ENCODE data around the gene SOCS6. TPM values are rescaled to one million over a fixed set of nuclear protein-coding genes. Genes with fewer than 3 reads are reported as not detected.
"Not testable (repeated sequence)": the region's sequence is repeated elsewhere in the genome, so short reads cannot be mapped to it uniquely, and the experiment has no call there.

The SOCS6 gene, protein sequence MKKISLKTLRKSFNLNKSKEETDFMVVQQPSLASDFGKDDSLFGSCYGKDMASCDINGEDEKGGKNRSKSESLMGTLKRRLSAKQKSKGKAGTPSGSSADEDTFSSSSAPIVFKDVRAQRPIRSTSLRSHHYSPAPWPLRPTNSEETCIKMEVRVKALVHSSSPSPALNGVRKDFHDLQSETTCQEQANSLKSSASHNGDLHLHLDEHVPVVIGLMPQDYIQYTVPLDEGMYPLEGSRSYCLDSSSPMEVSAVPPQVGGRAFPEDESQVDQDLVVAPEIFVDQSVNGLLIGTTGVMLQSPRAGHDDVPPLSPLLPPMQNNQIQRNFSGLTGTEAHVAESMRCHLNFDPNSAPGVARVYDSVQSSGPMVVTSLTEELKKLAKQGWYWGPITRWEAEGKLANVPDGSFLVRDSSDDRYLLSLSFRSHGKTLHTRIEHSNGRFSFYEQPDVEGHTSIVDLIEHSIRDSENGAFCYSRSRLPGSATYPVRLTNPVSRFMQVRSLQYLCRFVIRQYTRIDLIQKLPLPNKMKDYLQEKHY
- 10 to 100 TPM; 29.7 to 32.8 (median 30.2) TPM for polyA plus RNA-seq (ENCODE audit: insufficient read length in 3 of 3)
- long read RNA-seq, donor 1, full-length matches to known transcripts: 4 of 4 reads
- long read RNA-seq, donor 1, partial matches to known transcripts: 0 of 4 reads
- long read RNA-seq, donor 1, other reads (novel, unspliced or antisense): 0 of 4 reads
- long read RNA-seq, donor 2, full-length matches to known transcripts: 6 of 6 reads
- long read RNA-seq, donor 2, partial matches to known transcripts: 0 of 6 reads
- long read RNA-seq, donor 2, other reads (novel, unspliced or antisense): 0 of 6 reads
- long read RNA-seq, donor 3, full-length matches to known transcripts: 5 of 5 reads
- long read RNA-seq, donor 3, partial matches to known transcripts: 0 of 5 reads
- long read RNA-seq, donor 3, other reads (novel, unspliced or antisense): 0 of 5 reads
- long read RNA-seq, donor 4, full-length matches to known transcripts: 5 of 5 reads
- long read RNA-seq, donor 4, partial matches to known transcripts: 0 of 5 reads
- long read RNA-seq, donor 4, other reads (novel, unspliced or antisense): 0 of 5 reads
- long read RNA-seq, donor 5: 0 reads
- long read RNA-seq, donor 6, full-length matches to known transcripts: 9 of 9 reads
- long read RNA-seq, donor 6, partial matches to known transcripts: 0 of 9 reads
- long read RNA-seq, donor 6, other reads (novel, unspliced or antisense): 0 of 9 reads
- long read RNA-seq, donor 7, full-length matches to known transcripts: 6 of 16 reads
- long read RNA-seq, donor 7, partial matches to known transcripts: 10 of 16 reads
- long read RNA-seq, donor 7, other reads (novel, unspliced or antisense): 0 of 16 reads
- long read RNA-seq, donor 8: 0 reads
- long read RNA-seq, donor 9, full-length matches to known transcripts: 7 of 7 reads
- long read RNA-seq, donor 9, partial matches to known transcripts: 0 of 7 reads
- long read RNA-seq, donor 9, other reads (novel, unspliced or antisense): 0 of 7 reads
- long read RNA-seq, donor 10, full-length matches to known transcripts: 3 of 13 reads
- long read RNA-seq, donor 10, partial matches to known transcripts: 10 of 13 reads
- long read RNA-seq, donor 10, other reads (novel, unspliced or antisense): 0 of 13 reads
- long read RNA-seq, donor 11, full-length matches to known transcripts: 6 of 13 reads
- long read RNA-seq, donor 11, partial matches to known transcripts: 7 of 13 reads
- long read RNA-seq, donor 11, other reads (novel, unspliced or antisense): 0 of 13 reads
- long read RNA-seq, donor 12, full-length matches to known transcripts: 3 of 3 reads
- long read RNA-seq, donor 12, partial matches to known transcripts: 0 of 3 reads
- long read RNA-seq, donor 12, other reads (novel, unspliced or antisense): 0 of 3 reads
- long read RNA-seq, donor 13: 0 reads
- long read RNA-seq, donor 14, full-length matches to known transcripts: 5 of 10 reads
- long read RNA-seq, donor 14, partial matches to known transcripts: 5 of 10 reads
- long read RNA-seq, donor 14, other reads (novel, unspliced or antisense): 0 of 10 reads
- long read RNA-seq, donor 15, full-length matches to known transcripts: 2 of 2 reads
- long read RNA-seq, donor 15, partial matches to known transcripts: 0 of 2 reads
- long read RNA-seq, donor 15, other reads (novel, unspliced or antisense): 0 of 2 reads
- long read RNA-seq, donor 16, full-length matches to known transcripts: 14 of 14 reads
- long read RNA-seq, donor 16, partial matches to known transcripts: 0 of 14 reads
- long read RNA-seq, donor 16, other reads (novel, unspliced or antisense): 0 of 14 reads

DNA sequence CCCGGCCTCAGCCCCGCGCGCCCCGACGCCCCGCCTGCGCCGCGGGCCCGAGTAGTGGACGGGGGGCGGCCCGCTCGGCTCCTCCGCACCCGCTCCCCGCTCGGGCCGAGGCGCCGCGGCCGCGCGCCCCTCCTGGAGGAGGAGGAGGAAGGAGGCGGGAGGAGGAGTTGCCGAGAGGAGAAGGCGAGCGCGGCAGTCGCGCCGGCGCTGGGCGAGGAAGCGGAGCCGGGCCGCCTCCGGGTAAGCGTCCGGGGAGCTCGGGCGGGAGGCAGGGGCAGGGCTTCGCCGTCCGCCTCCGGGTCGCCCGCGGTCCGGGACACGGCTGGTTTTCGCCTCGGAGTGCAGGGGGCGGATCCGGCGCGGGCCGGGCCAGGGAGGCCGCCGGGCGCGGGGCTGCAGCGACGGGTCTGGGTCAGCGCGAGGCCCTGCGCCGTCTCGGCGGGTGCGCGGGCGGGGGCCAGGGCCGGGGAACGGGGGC, at the start of gene SOCS6:
TSS of gene SOCS6 (plus strand) at position 195 of the 478 bp plus-strand sequence. CDS start 35,624 bp downstream, outside the sequence.
- DNase-seq (ENCODE audit: extremely low read depth in 1 of 11, low read depth in 9 of 11, low spot score in 4 of 11): peak in 10 of 11 donors; percentile 30 to 65 (median 53)

DNA sequence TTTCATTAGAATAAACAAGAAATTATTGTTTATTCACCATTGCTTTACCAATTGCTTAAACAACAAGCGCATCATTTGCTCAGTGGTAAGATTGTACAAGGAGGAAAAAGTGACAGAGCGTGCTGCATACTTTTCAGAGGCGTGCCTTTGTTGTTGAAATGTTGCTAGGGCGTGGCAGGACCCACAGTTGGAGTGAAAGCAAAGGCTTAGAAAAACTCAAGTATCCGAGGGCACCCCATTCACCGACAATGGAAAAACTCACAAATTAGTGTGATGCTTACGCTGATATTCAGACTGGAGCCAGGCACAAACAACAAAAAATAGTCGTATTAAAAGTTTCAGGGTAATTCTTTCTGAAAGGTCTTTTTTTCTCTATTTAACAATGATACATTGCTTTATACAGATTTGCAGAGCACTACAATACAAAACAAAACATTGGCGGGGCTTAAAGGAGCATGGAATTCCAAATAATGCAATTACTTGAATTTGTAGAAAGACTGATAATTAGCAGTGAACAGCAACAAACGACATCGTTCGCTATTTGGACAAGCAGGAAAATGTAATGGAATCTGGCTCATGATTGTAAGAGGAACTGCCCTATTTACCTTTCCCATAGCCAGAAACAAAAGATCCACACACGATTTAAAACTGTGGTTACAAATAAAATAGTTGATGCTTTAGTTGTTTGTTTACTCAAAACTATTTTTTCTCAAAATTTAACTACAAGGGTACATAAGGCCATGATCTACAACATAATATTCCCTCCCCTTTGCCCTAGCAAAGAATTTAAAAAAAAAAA, 45.5 kb upstream of the SOCS6 start:
- no peak for DNase-seq (ENCODE audit: extremely low read depth in 1 of 11, low read depth in 9 of 11, low spot score in 4 of 11)

DNA sequence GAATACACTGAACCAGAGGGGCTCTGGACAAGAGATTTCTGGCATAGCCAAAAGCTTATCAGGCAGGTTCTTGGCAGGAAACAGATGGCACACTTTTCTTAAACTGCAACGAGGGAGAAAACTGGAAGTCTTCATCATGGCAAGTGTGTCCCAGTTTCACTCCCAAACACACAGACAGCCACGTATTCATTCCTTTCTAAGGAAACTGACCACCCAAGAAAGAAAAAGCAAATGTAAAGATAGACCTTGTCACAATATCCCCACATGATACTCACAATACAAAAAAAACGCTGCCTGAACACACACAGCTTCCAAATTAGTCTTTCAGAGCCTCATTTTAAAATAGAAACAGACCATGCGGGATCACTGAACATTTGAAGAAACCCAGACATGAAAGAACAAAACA, 42.8 kb upstream of the SOCS6 start:
- no peak for DNase-seq (ENCODE audit: extremely low read depth in 1 of 11, low read depth in 9 of 11, low spot score in 4 of 11)

DNA sequence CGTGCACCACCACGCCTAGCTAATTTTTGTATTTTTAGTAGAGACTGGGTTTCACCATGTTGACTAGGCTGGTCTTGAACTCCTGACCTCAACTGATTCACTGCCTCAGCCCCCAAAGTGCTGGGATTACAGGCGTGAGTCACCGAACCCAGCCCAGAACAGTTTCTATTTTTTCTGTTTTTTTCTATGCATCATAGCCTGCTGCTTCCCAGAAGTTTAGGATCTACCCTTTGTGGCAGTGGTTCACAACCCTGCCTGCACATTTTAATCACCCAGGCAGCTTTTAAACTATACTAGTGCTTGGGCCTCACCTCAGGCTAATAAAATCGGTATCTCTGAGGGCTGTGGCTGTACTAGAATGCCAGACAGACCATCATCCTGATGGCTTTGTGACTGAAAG, 39.7 kb upstream of the SOCS6 start:
- no peak for DNase-seq (ENCODE audit: extremely low read depth in 1 of 11, low read depth in 9 of 11, low spot score in 4 of 11)

DNA sequence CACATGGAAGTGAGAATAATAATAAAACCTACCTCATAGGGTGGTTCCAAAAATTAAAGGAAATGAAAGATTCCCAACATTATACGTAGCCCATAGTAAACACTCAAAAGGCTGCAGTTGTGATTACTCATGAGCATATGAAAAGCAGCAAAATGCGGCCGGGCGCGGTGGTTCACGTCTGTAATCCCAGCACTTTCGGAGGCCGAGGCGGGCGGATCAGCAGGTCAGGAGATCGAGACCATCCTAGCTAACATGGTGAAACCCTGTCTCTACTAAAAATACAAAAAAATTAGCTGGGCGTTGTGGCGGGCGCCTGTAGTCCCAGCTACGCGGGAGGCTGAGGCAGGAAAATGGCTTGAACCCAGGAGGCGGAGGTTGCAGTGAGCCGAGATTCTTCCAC, 39.0 kb upstream of the SOCS6 start:
- DNase-seq (ENCODE audit: extremely low read depth in 1 of 11, low read depth in 9 of 11, low spot score in 4 of 11): not testable (repeated sequence)

DNA sequence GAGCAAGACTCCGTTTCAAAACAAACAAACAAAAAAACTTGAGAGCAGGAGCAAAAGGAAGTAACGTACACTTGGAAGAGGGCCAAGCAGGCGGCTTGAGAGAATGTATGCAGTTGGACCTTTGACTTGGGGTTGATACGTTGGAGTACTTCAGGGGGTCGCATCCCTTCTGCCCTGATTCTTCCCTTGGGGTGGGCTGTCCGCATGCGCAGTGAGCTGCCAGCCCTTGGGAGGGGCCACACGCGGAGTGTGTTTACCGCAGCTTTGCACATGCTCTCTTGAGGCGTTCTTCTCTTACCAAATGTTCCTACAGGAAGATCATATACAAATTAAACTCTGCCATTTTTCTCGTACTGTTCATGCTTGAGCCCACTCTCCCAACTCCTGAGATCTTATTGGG, 38.1 kb upstream of the SOCS6 start:
- no peak for DNase-seq (ENCODE audit: extremely low read depth in 1 of 11, low read depth in 9 of 11, low spot score in 4 of 11)

DNA sequence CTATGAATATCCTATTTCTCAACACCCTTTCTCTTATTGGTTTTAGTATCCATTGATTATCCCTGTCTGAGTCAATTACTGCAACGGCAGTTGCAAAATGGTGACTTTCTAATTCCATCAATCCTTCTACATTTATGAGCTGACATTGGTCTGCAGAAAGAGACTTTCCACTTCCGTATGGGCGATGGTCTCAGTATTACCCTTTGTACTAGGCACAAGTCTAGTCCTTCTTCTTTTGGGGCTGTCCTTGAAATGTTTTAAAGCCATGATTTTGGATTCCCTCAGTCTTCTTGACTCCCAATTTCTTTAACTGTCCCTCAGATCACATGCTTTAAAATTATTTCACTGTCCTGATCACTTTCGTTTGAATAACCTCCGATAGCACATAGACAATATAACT, 32.7 kb upstream of the SOCS6 start:
- no peak for DNase-seq (ENCODE audit: extremely low read depth in 1 of 11, low read depth in 9 of 11, low spot score in 4 of 11)

DNA sequence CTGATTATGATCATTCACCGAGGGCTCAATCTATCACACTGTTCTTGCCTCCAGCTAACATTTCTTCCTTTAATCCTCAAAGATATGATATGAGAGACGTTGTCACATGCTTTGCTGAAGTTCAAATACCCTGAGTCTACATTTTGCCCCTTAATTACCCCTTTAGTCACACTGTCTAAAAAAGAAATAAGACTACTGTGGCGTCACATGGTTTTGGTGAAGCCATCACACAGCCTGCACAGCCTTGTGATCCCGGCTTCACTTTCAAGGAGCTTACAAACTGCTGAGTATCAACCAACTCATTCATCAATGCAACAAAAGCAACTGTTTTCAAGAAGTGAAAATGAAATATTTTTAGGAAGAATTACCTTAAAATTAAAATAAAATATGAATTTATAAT, 31.9 kb upstream of the SOCS6 start:
- DNase-seq (ENCODE audit: extremely low read depth in 1 of 11, low read depth in 9 of 11, low spot score in 4 of 11): no peak

DNA sequence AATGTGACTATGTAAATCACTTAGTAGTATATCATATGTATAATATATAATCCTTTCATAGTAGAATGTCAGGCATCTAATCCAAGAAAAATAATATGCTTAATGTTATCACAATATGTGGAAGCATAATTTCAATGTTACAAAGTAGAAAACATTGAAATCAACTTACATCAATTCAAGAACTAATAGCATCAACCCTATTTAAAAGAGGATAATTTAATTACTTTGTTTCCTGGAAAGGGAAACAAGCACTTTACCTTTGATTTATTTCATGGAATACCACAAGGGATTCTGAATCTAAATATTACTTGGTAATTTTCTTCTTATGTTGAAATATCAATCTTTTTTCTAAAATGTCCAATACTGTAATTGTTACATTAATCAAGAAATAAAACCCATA, 30.6 kb upstream of the SOCS6 start:
- no peak for DNase-seq (ENCODE audit: extremely low read depth in 1 of 11, low read depth in 9 of 11, low spot score in 4 of 11)

DNA sequence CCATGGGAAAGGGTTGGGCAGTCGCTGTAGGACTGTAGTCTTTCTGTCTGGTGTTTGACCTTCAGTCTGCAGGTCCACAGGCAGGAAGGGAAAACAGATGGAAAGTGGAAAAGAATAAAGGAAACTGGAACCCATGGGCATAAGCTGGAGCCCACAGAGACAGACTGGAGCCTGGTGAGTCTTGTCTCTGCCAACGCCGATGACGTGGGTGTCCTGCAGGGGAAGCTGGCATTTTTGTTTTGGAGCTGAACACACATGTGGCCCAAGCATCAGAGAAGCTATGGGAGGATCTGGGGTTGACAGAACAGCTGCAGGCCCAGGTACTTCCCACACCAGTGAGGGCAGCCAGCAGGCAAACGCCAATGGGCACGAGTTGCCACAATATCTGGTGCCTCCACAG, 28.2 kb upstream of the SOCS6 start:
- no peak for DNase-seq (ENCODE audit: extremely low read depth in 1 of 11, low read depth in 9 of 11, low spot score in 4 of 11)

DNA sequence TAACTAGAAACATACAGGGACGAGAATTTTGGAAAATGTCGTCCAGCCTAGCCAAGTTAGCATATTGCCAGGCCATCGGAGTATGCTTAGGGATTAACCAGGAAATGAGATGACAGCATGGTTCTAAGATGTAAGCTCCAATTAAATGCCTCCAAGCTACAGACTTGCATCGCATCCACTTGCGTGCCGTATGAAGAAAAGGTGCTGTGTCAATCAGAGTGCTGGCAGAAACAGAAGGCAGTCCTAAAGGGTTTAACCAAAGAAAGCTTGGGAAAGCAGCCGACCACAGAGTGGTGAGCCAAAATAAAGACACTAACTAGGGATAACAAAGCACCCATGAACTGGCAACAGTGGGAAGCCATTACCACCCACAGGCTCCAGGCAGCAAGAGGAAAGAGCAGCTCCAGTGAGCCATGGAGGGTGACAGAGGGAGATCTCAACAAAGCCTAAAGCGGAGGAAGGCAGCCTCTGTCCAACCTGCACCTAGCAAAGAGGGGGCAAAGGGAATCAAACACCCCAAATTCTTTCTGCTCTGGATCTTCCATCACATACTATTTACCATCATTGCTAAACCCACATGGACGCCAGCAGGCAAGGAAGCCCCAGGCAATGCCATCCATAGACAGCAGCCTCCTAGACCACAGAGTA, 27.6 kb upstream of the SOCS6 start:
- DNase-seq (ENCODE audit: extremely low read depth in 1 of 11, low read depth in 9 of 11, low spot score in 4 of 11): no peak

DNA sequence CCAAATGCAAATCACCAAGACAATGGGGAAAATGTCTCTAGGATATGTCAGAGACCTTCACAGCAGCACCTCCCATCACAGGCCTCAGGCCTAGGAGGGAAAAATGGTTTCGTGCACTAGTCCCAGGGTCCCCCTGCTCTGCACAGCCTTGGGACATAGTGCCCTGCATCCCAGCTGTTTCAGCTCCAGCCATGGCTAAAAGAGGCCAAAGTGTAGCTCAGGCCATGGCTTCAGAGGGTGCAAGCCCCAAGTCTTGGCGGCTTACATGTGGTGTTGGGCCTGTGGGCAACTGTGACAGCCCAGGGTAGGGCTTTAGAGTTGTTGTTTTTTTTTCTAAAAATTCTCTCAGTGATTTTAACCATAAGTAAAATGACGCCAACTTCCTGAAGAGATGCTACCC, 25.5 kb upstream of the SOCS6 start:
- DNase-seq (ENCODE audit: extremely low read depth in 1 of 11, low read depth in 9 of 11, low spot score in 4 of 11): no peak

DNA sequence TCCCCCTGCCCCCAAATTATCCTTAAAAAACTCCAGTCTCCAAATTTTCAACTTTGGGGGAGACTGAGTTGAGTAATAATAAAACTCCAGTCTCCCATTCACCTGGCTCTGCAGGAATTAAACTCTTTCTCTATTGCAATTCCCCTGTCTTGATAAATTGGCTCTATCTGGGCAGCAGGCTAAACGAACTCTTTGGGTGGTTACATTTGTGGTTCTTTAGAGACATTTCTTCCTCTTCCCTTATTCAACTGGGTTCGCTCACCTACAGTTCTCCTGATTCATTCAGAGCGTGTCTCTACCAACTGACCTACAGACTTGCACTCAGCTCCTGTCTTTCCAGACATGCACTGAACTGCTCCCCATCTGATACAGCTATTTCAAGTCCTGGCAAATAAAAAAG, 17.1 kb upstream of the SOCS6 start:
- DNase-seq (ENCODE audit: extremely low read depth in 1 of 11, low read depth in 9 of 11, low spot score in 4 of 11): no peak

DNA sequence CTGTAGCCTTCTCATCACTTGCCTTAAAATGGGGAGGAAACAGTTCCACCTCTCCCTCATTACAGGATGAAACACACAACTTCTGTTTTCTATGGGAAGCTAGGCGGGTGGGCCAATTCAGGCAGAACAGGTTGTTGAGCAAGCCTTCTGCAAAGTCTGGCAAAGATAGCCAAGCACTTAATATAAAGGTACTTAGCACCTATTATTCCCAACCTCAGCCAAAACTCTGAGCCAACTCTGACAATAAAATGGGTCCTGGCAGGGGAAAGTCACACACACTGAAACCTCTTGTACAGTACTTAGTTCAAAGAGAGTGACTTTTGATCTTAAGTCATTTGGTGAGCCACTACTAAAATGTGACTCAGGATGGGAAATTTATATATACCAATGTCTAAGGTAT, 15.8 kb upstream of the SOCS6 start:
- DNase-seq (ENCODE audit: extremely low read depth in 1 of 11, low read depth in 9 of 11, low spot score in 4 of 11): no peak

DNA sequence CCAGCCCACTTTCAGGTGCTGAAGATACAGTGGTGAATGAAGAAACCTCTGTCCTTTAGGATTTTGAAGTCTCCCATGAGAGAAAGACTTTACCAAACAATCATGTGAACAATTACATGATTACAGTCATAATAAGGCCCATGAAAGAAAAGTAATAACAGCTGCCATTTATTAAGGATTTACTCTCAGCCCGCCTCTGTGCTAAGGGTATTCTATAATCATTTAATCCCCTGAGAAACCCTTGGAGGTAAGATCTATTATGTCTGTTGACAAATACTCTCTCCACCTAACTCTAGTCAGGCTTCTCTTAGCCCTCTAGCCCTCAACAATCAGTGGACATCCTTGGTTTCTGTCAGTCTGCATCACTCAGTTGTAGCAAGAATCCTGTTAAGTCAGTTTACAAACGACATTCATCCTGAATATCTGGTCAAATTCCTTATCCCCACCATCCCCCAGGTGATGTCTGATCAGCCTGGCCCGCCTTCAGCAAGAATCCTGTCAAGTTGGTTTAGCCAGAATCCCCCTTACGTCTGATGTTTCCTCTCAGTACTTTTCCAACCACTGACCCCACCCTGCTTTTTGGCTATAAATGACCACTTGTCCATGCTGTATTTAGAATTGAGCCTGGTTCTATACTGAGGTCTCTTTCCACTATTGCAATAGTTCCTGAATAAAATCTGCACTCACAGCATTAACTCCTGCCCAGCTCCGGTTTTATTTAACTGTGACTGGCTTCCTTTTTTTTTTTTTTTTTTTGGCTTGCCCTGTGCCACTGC, 12.2 kb upstream of the SOCS6 start:
- no peak for DNase-seq (ENCODE audit: extremely low read depth in 1 of 11, low read depth in 9 of 11, low spot score in 4 of 11)
